ENCODE data around the gene COA7. TPM values are rescaled to one million over a fixed set of nuclear protein-coding genes. Genes with fewer than 3 reads are reported as not detected.
"Not testable (repeated sequence)": the region's sequence is repeated elsewhere in the genome, so short reads cannot be mapped to it uniquely, and the experiment has no call there.

COA7 gene
- total RNA-seq, 1 donor from 2014 or later: 7.6 TPM

DNA sequence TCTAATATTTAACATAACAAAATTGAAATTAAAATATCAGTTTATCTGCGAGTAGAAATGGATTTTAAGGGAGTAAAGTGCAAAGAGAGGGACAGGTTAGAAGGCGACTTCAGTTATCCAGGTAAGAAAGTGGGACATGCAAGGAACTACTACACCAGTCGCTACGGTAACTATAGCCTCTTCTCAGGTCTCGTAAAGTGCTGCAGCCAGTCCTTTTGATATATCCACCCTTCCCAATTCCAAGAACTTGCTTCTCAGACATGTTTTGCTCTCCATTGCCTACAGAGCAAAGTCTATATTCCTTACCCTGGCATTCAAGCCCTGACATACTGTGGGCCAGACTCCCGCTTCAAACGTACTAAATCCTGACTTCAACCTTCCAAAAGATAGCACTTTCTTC is 2.5 kb downstream of the COA7 start:
- TF ChIP-seq, protein P1, sequence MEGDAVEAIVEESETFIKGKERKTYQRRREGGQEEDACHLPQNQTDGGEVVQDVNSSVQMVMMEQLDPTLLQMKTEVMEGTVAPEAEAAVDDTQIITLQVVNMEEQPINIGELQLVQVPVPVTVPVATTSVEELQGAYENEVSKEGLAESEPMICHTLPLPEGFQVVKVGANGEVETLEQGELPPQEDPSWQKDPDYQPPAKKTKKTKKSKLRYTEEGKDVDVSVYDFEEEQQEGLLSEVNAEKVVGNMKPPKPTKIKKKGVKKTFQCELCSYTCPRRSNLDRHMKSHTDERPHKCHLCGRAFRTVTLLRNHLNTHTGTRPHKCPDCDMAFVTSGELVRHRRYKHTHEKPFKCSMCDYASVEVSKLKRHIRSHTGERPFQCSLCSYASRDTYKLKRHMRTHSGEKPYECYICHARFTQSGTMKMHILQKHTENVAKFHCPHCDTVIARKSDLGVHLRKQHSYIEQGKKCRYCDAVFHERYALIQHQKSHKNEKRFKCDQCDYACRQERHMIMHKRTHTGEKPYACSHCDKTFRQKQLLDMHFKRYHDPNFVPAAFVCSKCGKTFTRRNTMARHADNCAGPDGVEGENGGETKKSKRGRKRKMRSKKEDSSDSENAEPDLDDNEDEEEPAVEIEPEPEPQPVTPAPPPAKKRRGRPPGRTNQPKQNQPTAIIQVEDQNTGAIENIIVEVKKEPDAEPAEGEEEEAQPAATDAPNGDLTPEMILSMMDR (IDR thresholded peaks at IDR 0.05): no peak
- Histone ChIP-seq H3K4me3 (no peak overlapping the region), H3K36me3 (peaks cover 9 to 12% of the 10 kb centered on the region in 2 donors), H3K4me1 (peaks cover 0 to 3% of the 10 kb centered on the region in 2 donors), H3K27me3 (no peaks in the 10 kb centered on the region), H3K27ac (no peak overlapping the region), H3K9me3 (no peaks in the 10 kb centered on the region)
- intact Hi-C loops (cut with DNase I): loop anchor here (5.0 to 10.0 kb wide), 2 partner anchors 291 to 328 kb away; partner anchors contain the start of genes CC2D1B, ORC1 and PRPF38A
- DNase-seq (ENCODE audit: low spot score in 2 of 2): peak in 1 of 2 donors; percentile 21

DNA sequence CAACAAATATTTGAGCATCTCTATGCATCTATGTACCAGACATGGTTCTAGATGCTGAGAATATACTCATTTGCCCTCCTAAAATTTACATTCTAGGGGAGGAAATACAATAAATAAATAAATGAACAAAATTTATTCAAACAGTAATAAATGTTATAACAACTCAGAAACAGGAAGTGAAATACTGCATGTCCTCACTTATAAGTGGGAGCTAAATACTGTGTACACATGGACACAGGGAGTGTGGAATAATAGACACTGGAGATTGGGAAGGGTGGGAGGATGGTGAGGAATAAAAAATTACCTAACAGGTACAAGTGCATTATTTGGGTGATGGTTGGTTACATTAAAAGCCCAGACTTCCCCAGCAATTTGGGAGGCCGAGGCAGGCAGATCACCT is 4.3 kb downstream of the COA7 start:
- intact Hi-C loops (cut with DNase I): loop anchor here (10.0 kb wide), 1 partner anchor 289 kb away; the partner anchor contains the start of genes ORC1 and PRPF38A
- TF ChIP-seq, protein P1 (IDR thresholded peaks at IDR 0.05): no peak
- Histone ChIP-seq H3K36me3 (peaks cover 9 to 12% of the 10 kb centered on the region in 2 donors), H3K9me3 (no peaks in the 10 kb centered on the region), H3K27me3 (no peaks in the 10 kb centered on the region), H3K4me1 (peaks cover 0 to 3% of the 10 kb centered on the region in 2 donors), H3K27ac (no peak overlapping the region), H3K4me3 (no peak overlapping the region)
- no peak for DNase-seq (ENCODE audit: low spot score in 2 of 2)

DNA sequence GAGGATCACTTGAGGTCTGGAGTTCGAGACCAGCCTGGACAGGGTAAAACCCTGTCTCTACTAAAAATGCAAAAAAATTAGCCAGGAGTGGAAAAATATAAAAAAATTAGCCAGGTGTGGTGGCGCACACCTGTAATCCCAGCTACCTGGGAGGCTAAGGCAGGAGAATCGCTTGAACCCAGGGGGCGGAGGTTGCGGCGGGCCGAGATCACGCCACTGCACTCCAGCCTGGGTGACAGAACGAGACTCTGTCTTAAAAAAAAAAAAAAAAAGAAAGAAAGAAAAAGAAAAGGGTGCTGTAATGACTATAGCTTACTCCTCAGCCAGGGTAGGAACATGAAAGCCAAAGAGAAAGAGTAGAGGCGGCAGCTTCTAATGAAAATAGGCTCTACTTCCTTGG is 4.8 kb downstream of the COA7 start:
- H3K4me1 ChIP-seq; H3K27me3 ChIP-seq; DNase-seq (ENCODE audit: low spot score in 2 of 2); H3K4me3 ChIP-seq; H3K27ac ChIP-seq; H3K9me3 ChIP-seq: not testable (repeated sequence)
- intact Hi-C loops (cut with DNase I): loop anchor here (10.0 kb wide), 1 partner anchor 289 kb away; the partner anchor contains the start of genes ORC1 and PRPF38A
- peaks cover 9 to 12% of the 10 kb centered on the region in 2 donors for H3K36me3 ChIP-seq

DNA sequence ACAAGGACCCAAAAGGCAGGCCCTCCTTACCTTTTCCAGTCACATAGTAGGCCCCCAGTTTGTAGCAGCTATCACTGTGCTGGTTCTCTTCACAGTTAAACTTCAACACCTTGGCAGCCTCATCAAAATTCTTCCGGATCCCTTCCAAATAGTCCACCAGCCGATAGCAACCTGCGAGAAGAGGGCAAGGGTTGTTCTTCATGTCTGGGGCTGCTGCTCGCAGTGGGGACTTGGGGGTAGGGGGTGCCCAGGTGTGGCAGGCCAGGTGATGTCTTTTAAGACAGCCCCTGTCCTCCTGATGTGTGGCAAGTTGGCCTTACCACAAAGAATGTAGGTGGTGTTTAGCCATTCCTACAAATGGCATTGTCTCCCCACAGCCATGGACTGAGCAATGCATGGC is 5.5 kb downstream of the COA7 start:
- Histone ChIP-seq H3K27me3 (no peaks in the 10 kb centered on the region), H3K27ac (no peak overlapping the region), H3K4me3 (no peak overlapping the region), H3K9me3 (no peaks in the 10 kb centered on the region), H3K4me1 (peaks cover 0 to 3% of the 10 kb centered on the region in 2 donors), H3K36me3 (peaks cover 11 to 15% of the 10 kb centered on the region in 2 donors)
- TF ChIP-seq, protein P1 (IDR thresholded peaks at IDR 0.05): no peak
- no peak for DNase-seq (ENCODE audit: low spot score in 2 of 2)
- intact Hi-C loops (cut with DNase I): loop anchor here (10.0 kb wide), 1 partner anchor 288 kb away; the partner anchor contains the start of genes ORC1 and PRPF38A

DNA sequence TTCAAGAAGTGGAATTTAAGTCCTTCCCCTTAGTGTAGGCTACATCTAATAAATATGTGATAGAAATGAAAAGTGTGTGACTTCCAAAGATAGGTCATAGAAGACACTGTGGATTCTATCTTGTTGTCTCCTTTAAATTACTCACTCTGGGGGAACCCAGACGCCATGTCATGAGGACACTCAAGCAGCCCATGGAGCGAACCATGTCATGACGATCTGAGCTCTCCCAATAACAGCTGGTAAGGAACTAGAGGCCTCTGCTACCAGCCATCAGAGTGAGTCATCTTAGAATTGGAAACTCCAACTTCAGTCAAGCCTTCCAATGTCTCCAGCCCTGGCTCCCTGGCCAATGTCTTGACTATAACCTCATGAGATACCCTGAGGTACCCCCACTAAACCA is 6.3 kb downstream of the COA7 start:
- Histone ChIP-seq H3K4me1 (no peaks in the 10 kb centered on the region), H3K36me3 (peaks cover 19 to 24% of the 10 kb centered on the region in 2 donors), H3K9me3 (no peaks in the 10 kb centered on the region), H3K27ac (no peak overlapping the region), H3K27me3 (no peaks in the 10 kb centered on the region), H3K4me3 (no peak overlapping the region)
- no peak for DNase-seq (ENCODE audit: low spot score in 2 of 2)
- TF ChIP-seq, protein P1 (IDR thresholded peaks at IDR 0.05): no peak
- intact Hi-C loops (cut with DNase I): loop anchor here (10.0 kb wide), 1 partner anchor 287 kb away; the partner anchor contains the start of genes ORC1 and PRPF38A

DNA sequence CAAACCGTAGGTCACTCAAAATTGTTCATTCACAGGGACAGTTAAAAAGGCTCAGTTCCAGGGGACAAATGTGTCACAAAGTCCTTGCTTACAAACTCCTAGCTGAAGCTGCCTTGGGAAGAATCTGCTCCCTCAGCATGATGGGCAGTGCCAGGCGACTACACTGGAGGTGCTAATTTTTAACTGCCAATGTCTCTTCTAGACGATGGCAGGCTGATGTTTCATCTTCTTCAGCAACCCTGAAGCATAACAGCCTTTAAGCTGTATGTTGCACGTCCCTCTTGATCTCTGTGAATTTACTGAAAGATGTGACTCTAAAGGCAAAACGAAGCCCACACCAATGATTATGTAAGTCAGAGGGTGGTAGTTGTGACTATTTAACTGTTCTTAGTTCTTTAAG is 11.3 kb downstream of the COA7 start:
- Histone ChIP-seq H3K4me3 (no peak overlapping the region), H3K36me3 (peaks cover 14 to 18% of the 10 kb centered on the region in 2 donors), H3K27ac (no peak overlapping the region), H3K4me1 (no peaks in the 10 kb centered on the region), H3K9me3 (no peaks in the 10 kb centered on the region), H3K27me3 (no peaks in the 10 kb centered on the region)
- TF ChIP-seq, protein P1 (IDR thresholded peaks at IDR 0.05): no peak
- DNase-seq (ENCODE audit: low spot score in 2 of 2): peak in 1 of 2 donors; percentile 46
- intact Hi-C loops (cut with DNase I): no loop called here

All from ascending aorta (tissue), 2 donors.